Gastrocnemius medialis (tissue), 4 donors: Measurements from ENCODE around the gene SEC22A.

ENCODE experiments used
- CTCF ChIP-seq, 5 experiments: fragments of 450-650 bp in 3 of 5; fragments of 200-600 bp in 2 of 5; sonication (generic) in 2 of 5; IDR thresholded peaks in 4 of 5; conservative IDR thresholded peaks in 1 of 5; 1 replicate in 4 of 5; 2 replicates in 1 of 5; pipeline ENCODE4 v1.5.1; 2016 to 2019; ENCODE audit warnings: antibody characterized with exemption in 5 of 5, mild to moderate bottlenecking in 3 of 5, moderate library complexity in 3 of 5
- POLR2A ChIP-seq, 2 donors: fragments of 450-650 bp; IDR thresholded peaks; one replicate each; pipeline ENCODE4 v1.6.1; 2017; ENCODE audit warnings: antibody characterized with exemption in 2 of 2, mild to moderate bottlenecking in 2 of 2, moderate library complexity in 2 of 2

GRCh38 chr3:123168122-123168521, 33.6 kb upstream of the SEC22A start:
- no peak for TF ChIP-seq POLR2A (IDR thresholded peaks at IDR 0.05)
- no peak for TF ChIP-seq CTCF (IDR thresholded peaks at IDR 0.05 in 4 of 5, conservative IDR thresholded peaks at IDR 0.05 in 1 of 5)
